Activated CD8-positive, alpha-beta T cell treated with anti-CD3 and anti-CD28 coated beads for 36 hours (primary cell): ENCODE data around the gene ZSCAN26. TPM values are rescaled to one million over a fixed set of nuclear protein-coding genes. Genes with fewer than 3 reads are reported as not detected.
"Not testable (repeated sequence)": the region's sequence is repeated elsewhere in the genome, so short reads cannot be mapped to it uniquely, and the experiment has no call there.

ENCODE experiments used
- ATAC-seq: fragments of 200-7000 bp; cut with Tn5 transposase; one replicate; pipeline ENCODE4 v1.10.0; 2021; ENCODE audit warnings: mild to moderate bottlenecking, moderate library complexity
- CTCF ChIA-PET: fragments of 350-600 bp; sonication (Branson Sonifier 250); formaldehyde crosslinking; loops from one replicate; lab custom pipeline; 2021; ENCODE audit warnings: antibody characterized with exemption; lab: Charles Lee
- POLR2A ChIA-PET: fragments of 350-600 bp; sonication (Branson Sonifier 250); formaldehyde crosslinking; loops from one replicate; lab custom pipeline; 2021; ENCODE audit warnings: antibody characterized with exemption; lab: Charles Lee
- DNase-seq: peaks from one replicate; pipeline ENCODE4 v3.0.0-alpha.2; 2020
- H3K27ac Mint-ChIP-seq: one replicate; pipeline ENCODE4 v1.8.0; 2021; ENCODE audit warnings: mild to moderate bottlenecking, mixed read lengths
- H3K27me3 Mint-ChIP-seq: one replicate; pipeline ENCODE4 v1.8.0; 2021; ENCODE audit warnings: mixed read lengths
- H3K36me3 Mint-ChIP-seq: one replicate; pipeline ENCODE4 v1.8.0; 2021; ENCODE audit warnings: low read depth, mixed read lengths
- H3K4me1 Mint-ChIP-seq: one replicate; pipeline ENCODE4 v1.8.0; 2021; ENCODE audit warnings: low read depth, mixed read lengths
- H3K4me3 Mint-ChIP-seq: one replicate; pipeline ENCODE4 v1.8.0; 2021; ENCODE audit warnings: mild to moderate bottlenecking, moderate library complexity, mixed read lengths
- H3K9me3 Mint-ChIP-seq: one replicate; pipeline ENCODE4 v1.8.0; 2021; ENCODE audit warnings: mixed read lengths
- CTCF ChIP-seq: fragments of 200-600 bp; IDR thresholded peaks from one replicate; pipeline ENCODE4 v1.8.0; 2022; ENCODE audit warnings: antibody characterized with exemption, mild to moderate bottlenecking
- intact Hi-C: fragments of 100-400 bp; cut with micrococcal nuclease; formaldehyde crosslinking; loops from one replicate; pipeline ENCODE4 v1.10.0; 2022
- total RNA-seq, 2 experiments: library from RNA; stranded (reverse); gene quantifications; one replicate each; pipeline ENCODE4 v1.2.3, GENCODE V29; 2021

Gene ZSCAN26
- total RNA-seq, 2 experiments from 2014 or later: 3.6 to 3.8 TPM

GRCh38 chr6:28311139-28311823 is 44.3 kb downstream of the ZSCAN26 start:
- H3K4me1 Mint-ChIP-seq: no peaks in the 10 kb centered on the region
- ChIA-PET CTCF (no interaction called here), POLR2A (no interaction called here)
- intact Hi-C loops: no loop called here
- no peak for TF ChIP-seq CTCF
- peaks cover 3% of the 10 kb centered on the region for H3K27me3 Mint-ChIP-seq
- H3K36me3 Mint-ChIP-seq: no peaks in the 10 kb centered on the region
- no peak overlapping the region for H3K4me3 Mint-ChIP-seq
- H3K9me3 Mint-ChIP-seq: no peaks in the 10 kb centered on the region
- no peak for DNase-seq
- ATAC-seq: no peak
- no peak overlapping the region for H3K27ac Mint-ChIP-seq

GRCh38 chr6:28312939-28313338 is 46.0 kb downstream of the ZSCAN26 start:
- intact Hi-C loops: no loop called here
- Mint-ChIP-seq H3K36me3 (no peaks in the 10 kb centered on the region), H3K27me3 (peaks cover 3% of the 10 kb centered on the region), H3K4me3 (no peak overlapping the region), H3K4me1 (no peaks in the 10 kb centered on the region), H3K27ac (no peak overlapping the region), H3K9me3 (no peaks in the 10 kb centered on the region)
- CTCF ChIA-PET: no interaction called here
- POLR2A ChIA-PET: no interaction called here
- DNase-seq (no peak), ATAC-seq (no peak)
- no peak for TF ChIP-seq CTCF

- TF ChIP-seq CTCF: no peak
- DNase-seq: no peak
- CTCF ChIA-PET: interaction anchor here (1.1 kb wide), 1 partner anchor 41 kb away, joined by 3 read pairs; no protein-coding TSS in a partner anchor
- H3K9me3 Mint-ChIP-seq: no peaks in the 10 kb centered on the region
- no peaks in the 10 kb centered on the region for H3K36me3 Mint-ChIP-seq
- no peak for ATAC-seq
- no peaks in the 10 kb centered on the region for H3K4me1 Mint-ChIP-seq
- H3K27ac Mint-ChIP-seq: no peak overlapping the region
- H3K4me3 Mint-ChIP-seq: no peak overlapping the region
- POLR2A ChIA-PET: no interaction called here
- no peaks in the 10 kb centered on the region for H3K27me3 Mint-ChIP-seq
- intact Hi-C loops: no loop called here
Observed at GRCh38 chr6:28315628-28316027, 48.7 kb downstream of the ZSCAN26 start.

- ATAC-seq, H3K36me3 Mint-ChIP-seq, DNase-seq, H3K4me1 Mint-ChIP-seq, H3K9me3 Mint-ChIP-seq, H3K27ac Mint-ChIP-seq, H3K27me3 Mint-ChIP-seq, H3K4me3 Mint-ChIP-seq, intact Hi-C loops: not testable (repeated sequence)
- POLR2A ChIA-PET: interaction anchor here (0.6 kb wide), 1 partner anchor 402 kb away, joined by 3 read pairs; no protein-coding TSS in a partner anchor
- CTCF ChIA-PET: interaction anchor here (2.2 kb wide), 1 partner anchor 38 kb away, joined by 5 read pairs; no protein-coding TSS in a partner anchor
Observed at GRCh38 chr6:28317866-28318265, 50.9 kb downstream of the ZSCAN26 start.

- H3K27ac Mint-ChIP-seq: no peak overlapping the region
- no peak for DNase-seq
- peaks cover 21% of the 10 kb centered on the region for H3K36me3 Mint-ChIP-seq
- POLR2A ChIA-PET: no interaction called here
- intact Hi-C loops: no loop called here
- no peak for ATAC-seq
- no peaks in the 10 kb centered on the region for H3K27me3 Mint-ChIP-seq
- H3K4me1 Mint-ChIP-seq: no peaks in the 10 kb centered on the region
- H3K9me3 Mint-ChIP-seq: peaks cover 21% of the 10 kb centered on the region
- H3K4me3 Mint-ChIP-seq: no peak overlapping the region
- no peak for TF ChIP-seq CTCF
- CTCF ChIA-PET: no interaction called here
Observed at GRCh38 chr6:28322661-28323060, 55.7 kb downstream of the ZSCAN26 start.
